ENCODE results near the gene PI4KA. TPM values are rescaled to one million over a fixed set of nuclear protein-coding genes. Genes with fewer than 3 reads are reported as not detected.
"Not testable (repeated sequence)": the region's sequence is repeated elsewhere in the genome, so short reads cannot be mapped to it uniquely, and the experiment has no call there.

Gene PI4KA
- total RNA-seq, 2 experiments from 2014 or later: 46.9 to 95.7 TPM

DNA sequence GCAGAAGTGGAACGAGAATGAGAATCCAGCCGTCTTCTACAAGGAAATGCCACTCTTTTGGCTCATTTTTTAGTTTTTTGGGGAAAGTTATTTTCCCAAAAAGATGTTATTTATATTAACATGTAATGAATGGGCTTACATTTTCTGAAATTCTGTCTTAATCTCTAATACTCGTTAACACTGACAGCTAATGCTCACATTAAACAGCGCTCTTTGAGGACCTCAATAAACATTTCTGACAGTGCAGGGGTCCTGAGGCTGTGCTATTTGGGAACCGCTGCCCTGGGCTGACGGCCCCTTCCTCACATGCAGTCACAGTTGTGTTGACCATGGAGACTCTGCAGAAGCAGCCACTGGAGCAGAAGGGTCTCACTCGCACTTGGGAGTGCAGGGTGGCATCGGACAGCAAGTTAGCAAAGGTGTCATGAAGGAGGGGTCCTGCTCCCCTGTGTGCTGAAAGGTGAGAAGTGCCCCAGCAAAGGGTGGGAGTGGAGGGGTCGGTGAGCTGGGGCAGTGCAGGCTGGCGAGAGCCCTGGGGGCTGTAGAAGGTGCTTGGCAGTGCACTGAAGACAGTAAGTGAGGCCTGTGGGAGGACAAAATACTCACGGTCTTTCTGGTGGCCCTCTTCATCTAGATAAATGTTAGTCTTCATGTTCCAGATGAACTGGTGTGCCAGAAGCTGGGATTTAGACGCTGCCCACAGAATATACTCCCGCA lies 137.8 kb downstream of the PI4KA start:
- Histone ChIP-seq H3K27ac (ENCODE audit: low read depth, low read length, poor library complexity, severe bottlenecking) (no peak overlapping the region), H2AFZ (ENCODE audit: low read length) (no peak overlapping the region), H3K4me1 (ENCODE audit: insufficient read depth, low read length, poor library complexity, severe bottlenecking) (peaks cover 18% of the 10 kb centered on the region), H3K4me2 (ENCODE audit: low read length) (no peak overlapping the region), H4K20me1 (ENCODE audit: insufficient read depth, low read length) (no peaks in the 10 kb centered on the region), H3K4me3 (ENCODE audit: low read depth, low read length, poor library complexity, severe bottlenecking) (no peak overlapping the region), H3K9me3 (ENCODE audit: low read length) (no peaks in the 10 kb centered on the region), H3K36me3 (ENCODE audit: insufficient read depth, low read length) (no peaks in the 10 kb centered on the region), H3K9me2 (ENCODE audit: insufficient read depth, low read length) (no peaks in the 10 kb centered on the region), H3K79me2 (ENCODE audit: insufficient read depth, low read depth, low read length) (no peaks in the 10 kb centered on the region)
- DNase-seq (ENCODE audit: low spot score): no peak
- no peak for TF ChIP-seq EZH2phosphoT487 (IDR thresholded peaks at IDR 0.05; ENCODE audit: borderline replicate concordance, low read depth, low read length)
- TF ChIP-seq, protein P1, sequence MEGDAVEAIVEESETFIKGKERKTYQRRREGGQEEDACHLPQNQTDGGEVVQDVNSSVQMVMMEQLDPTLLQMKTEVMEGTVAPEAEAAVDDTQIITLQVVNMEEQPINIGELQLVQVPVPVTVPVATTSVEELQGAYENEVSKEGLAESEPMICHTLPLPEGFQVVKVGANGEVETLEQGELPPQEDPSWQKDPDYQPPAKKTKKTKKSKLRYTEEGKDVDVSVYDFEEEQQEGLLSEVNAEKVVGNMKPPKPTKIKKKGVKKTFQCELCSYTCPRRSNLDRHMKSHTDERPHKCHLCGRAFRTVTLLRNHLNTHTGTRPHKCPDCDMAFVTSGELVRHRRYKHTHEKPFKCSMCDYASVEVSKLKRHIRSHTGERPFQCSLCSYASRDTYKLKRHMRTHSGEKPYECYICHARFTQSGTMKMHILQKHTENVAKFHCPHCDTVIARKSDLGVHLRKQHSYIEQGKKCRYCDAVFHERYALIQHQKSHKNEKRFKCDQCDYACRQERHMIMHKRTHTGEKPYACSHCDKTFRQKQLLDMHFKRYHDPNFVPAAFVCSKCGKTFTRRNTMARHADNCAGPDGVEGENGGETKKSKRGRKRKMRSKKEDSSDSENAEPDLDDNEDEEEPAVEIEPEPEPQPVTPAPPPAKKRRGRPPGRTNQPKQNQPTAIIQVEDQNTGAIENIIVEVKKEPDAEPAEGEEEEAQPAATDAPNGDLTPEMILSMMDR (conservative IDR thresholded peaks at IDR 0.05; ENCODE audit: low read length): no peak
- POLR2A ChIA-PET: no interaction called here
- no TSS peak for BruUV-seq (replicated peaks)
- intact Hi-C loops (cut with micrococcal nuclease; ENCODE audit: unreplicated experiment): no loop called here
- CTCF ChIA-PET (ENCODE audit: unreplicated experiment): no interaction called here

DNA sequence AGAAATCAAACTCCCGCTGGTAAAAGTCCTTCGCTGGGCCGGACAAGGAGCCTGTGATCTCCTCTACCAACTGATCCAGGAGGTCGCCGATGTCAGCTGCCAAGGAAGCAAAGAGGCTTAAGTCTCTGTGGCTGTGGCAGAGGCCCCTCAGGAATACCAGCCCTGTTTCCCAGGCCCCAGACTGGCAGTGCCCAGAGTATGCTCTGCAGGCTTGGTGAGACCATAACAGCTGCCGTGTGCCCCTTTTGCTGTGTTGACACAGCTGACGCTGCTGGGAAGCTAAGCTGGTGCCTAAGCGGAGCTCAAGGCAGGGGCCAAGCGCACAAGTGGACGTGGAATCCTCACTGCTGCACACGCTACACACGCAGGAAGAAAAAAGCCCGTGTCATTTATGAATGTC lies 139.9 kb downstream of the PI4KA start:
- POLR2A ChIA-PET; H3K9me3 ChIP-seq (ENCODE audit: low read length); BruUV-seq (replicated peaks); H2AFZ ChIP-seq (ENCODE audit: low read length); H3K79me2 ChIP-seq (ENCODE audit: insufficient read depth, low read depth, low read length); CTCF ChIA-PET (ENCODE audit: unreplicated experiment); H3K27ac ChIP-seq (ENCODE audit: low read depth, low read length, poor library complexity, severe bottlenecking); H3K9me2 ChIP-seq (ENCODE audit: insufficient read depth, low read length); DNase-seq (ENCODE audit: low spot score); H4K20me1 ChIP-seq (ENCODE audit: insufficient read depth, low read length); intact Hi-C loops (cut with micrococcal nuclease; ENCODE audit: unreplicated experiment); H3K4me3 ChIP-seq (ENCODE audit: low read depth, low read length, poor library complexity, severe bottlenecking); H3K36me3 ChIP-seq (ENCODE audit: insufficient read depth, low read length): not testable (repeated sequence)
- H3K4me2 ChIP-seq (ENCODE audit: low read length): peak overlapping the region; percentile 55; the same call in 1 of the 2 replicates
- H3K4me1 ChIP-seq (ENCODE audit: insufficient read depth, low read length, poor library complexity, severe bottlenecking): peaks cover 18% of the 10 kb centered on the region

DNA sequence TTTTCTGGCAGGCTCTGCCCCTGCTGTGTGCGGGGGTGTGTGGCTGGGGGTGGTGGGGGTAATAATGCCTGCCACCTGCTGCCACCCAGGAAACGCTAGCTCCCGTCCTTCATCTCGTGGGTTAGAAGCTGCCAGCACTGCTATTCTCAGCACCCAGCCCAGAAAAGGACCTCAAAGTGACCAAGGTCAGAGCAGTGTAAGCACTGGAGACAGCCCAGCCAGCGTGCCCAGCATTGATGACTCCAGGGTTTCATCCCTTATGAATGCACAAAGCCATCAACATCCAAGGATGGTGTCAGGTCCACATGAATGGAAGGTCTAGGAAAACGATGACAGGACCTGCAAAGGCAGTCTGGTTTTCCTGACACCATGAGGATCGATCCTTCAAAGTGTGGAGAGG lies 140.6 kb downstream of the PI4KA start:
- BruUV-seq (replicated peaks); H3K79me2 ChIP-seq (ENCODE audit: insufficient read depth, low read depth, low read length); intact Hi-C loops (cut with micrococcal nuclease; ENCODE audit: unreplicated experiment): not testable (repeated sequence)

DNA sequence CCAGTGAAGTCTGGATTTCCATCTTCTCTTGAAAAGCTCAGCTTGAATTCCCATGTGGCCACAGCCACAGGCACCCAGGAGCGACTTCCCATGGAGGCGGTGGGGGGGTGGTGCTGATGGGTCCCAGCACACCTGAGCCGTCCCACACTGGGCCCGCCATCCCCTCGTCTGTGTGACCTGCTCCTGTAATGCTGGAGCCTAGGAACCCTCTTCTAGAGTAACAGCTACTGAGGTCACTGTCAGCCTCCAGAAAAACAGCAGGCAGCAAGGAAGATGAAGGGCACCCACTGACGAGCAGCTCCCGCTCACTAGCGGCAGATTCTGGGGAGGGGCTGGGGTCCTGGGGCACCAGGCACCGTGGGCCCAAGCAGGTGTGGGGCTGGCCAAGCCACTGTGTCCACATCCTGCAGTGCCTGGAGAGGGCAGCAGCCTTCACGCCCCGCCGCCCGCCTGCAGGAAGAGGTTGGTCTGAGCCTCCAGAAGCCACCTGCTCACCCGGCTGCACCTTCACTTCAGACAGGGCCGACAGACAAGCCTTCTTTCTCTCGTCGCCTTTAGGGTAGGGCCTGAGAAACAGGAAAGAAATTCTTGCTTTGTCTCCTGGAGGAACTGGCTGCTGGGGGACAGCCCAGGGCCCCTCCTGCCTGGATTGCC lies 141.3 kb downstream of the PI4KA start:
- CTCF ChIA-PET (ENCODE audit: unreplicated experiment); H3K79me2 ChIP-seq (ENCODE audit: insufficient read depth, low read depth, low read length); H3K9me3 ChIP-seq (ENCODE audit: low read length); H3K9me2 ChIP-seq (ENCODE audit: insufficient read depth, low read length); intact Hi-C loops (cut with micrococcal nuclease; ENCODE audit: unreplicated experiment); H2AFZ ChIP-seq (ENCODE audit: low read length); H4K20me1 ChIP-seq (ENCODE audit: insufficient read depth, low read length); H3K4me3 ChIP-seq (ENCODE audit: low read depth, low read length, poor library complexity, severe bottlenecking); POLR2A ChIA-PET; BruUV-seq (replicated peaks); H3K36me3 ChIP-seq (ENCODE audit: insufficient read depth, low read length): not testable (repeated sequence)
- Histone ChIP-seq H3K4me1 (ENCODE audit: insufficient read depth, low read length, poor library complexity, severe bottlenecking) (peaks cover 18% of the 10 kb centered on the region), H3K4me2 (ENCODE audit: low read length) (peak overlapping the region; percentile 41), H3K27ac (ENCODE audit: low read depth, low read length, poor library complexity, severe bottlenecking) (peak overlapping the region; percentile 64)
- DNase-seq (ENCODE audit: low spot score): peak; percentile 41

More for the DNA sequence above, 140.6 kb downstream of the PI4KA start:
- CTCF ChIA-PET (ENCODE audit: unreplicated experiment); H3K36me3 ChIP-seq (ENCODE audit: insufficient read depth, low read length); H3K9me3 ChIP-seq (ENCODE audit: low read length); H4K20me1 ChIP-seq (ENCODE audit: insufficient read depth, low read length); H3K9me2 ChIP-seq (ENCODE audit: insufficient read depth, low read length); DNase-seq (ENCODE audit: low spot score); H3K4me3 ChIP-seq (ENCODE audit: low read depth, low read length, poor library complexity, severe bottlenecking); H2AFZ ChIP-seq (ENCODE audit: low read length); POLR2A ChIA-PET: not testable (repeated sequence)
- Histone ChIP-seq H3K4me1 (ENCODE audit: insufficient read depth, low read length, poor library complexity, severe bottlenecking) (peaks cover 18% of the 10 kb centered on the region), H3K4me2 (ENCODE audit: low read length) (peak overlapping the region; percentile 55), H3K27ac (ENCODE audit: low read depth, low read length, poor library complexity, severe bottlenecking) (peak overlapping the region; percentile 64)

- peaks cover 11% of the 10 kb centered on the region for H3K4me1 ChIP-seq (ENCODE audit: insufficient read depth, low read length, poor library complexity, severe bottlenecking)
- H4K20me1 ChIP-seq (ENCODE audit: insufficient read depth, low read length); H3K36me3 ChIP-seq (ENCODE audit: insufficient read depth, low read length); H3K27ac ChIP-seq (ENCODE audit: low read depth, low read length, poor library complexity, severe bottlenecking); DNase-seq (ENCODE audit: low spot score); intact Hi-C loops (cut with micrococcal nuclease; ENCODE audit: unreplicated experiment); BruUV-seq (replicated peaks); H3K4me3 ChIP-seq (ENCODE audit: low read depth, low read length, poor library complexity, severe bottlenecking); POLR2A ChIA-PET; H3K9me3 ChIP-seq (ENCODE audit: low read length); H3K79me2 ChIP-seq (ENCODE audit: insufficient read depth, low read depth, low read length); H3K4me2 ChIP-seq (ENCODE audit: low read length); H2AFZ ChIP-seq (ENCODE audit: low read length); H3K9me2 ChIP-seq (ENCODE audit: insufficient read depth, low read length); CTCF ChIA-PET (ENCODE audit: unreplicated experiment): not testable (repeated sequence)
Measured at GRCh38 chr22:20713116-20713515, 145.5 kb downstream of the PI4KA start.

Measured in OCI-LY7 (cell line).